GM19099 (cell line): ENCODE results near the gene TWSG1.

Experiments
- POLR2A ChIP-seq: IDR thresholded peaks from 3 replicates; pipeline ENCODE4 v1.6.1; 2011; ENCODE audit warnings: low read depth; ENCODE audit not compliant: insufficient read length; ENCODE audit errors: extremely low read depth

TWSG1 gene

DNA sequence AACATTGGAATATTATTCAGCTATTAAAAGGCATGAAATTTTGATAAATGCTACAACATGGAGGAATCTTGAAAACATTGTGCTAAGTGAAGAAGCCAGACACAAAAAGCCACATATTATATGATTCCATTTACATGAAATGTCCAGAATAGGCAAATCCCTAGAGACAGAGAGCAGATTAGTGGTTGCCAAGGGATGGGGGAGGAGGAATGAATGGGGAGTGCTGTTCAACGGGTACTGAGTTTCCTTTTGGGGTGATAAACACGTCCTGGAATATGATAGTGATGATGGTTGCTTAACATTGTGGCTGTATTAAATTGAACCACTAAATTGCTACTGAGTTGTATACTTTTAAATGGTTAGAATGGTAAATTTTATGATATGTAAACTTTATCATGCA lies 8.9 kb upstream of the TWSG1 start:
- no peak for TF ChIP-seq POLR2A

DNA sequence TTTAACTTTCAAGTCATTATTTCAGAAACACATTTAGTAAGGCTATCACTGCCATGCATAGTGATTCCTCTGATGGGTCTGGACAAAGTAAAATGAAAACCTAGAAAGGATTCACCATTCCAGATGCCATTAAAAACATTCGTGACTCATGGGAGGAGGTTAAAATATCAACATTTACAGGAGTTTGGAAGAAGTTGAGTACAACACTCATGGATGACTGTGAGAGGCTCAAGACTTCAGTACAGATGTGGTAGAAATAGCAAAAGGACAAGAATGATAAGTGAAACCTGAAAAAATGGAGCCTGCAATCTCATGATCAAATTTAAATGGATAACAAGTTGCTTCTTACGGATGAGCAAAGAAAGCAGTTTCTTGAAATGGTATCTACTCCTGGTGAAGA lies 5.8 kb upstream of the TWSG1 start:
- TF ChIP-seq POLR2A: no peak

DNA sequence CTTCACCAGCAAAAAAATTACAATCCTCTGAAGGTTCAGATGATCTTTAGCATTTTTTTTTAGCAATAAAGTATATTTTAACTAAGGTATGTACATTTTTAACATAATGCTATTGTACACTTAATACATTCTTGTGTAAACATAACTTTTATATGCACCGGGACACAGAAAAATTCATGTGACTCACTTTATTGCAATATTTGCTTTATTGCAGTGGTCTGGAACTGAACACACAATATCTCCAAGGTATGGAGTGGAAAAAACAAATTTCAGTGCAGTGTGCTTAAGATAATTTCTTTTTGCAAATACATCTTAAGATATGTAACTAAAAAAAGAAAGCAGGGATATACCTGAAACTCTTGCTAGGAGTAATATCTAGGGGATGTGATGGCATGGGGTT lies 5.1 kb upstream of the TWSG1 start:
- no peak for TF ChIP-seq POLR2A

DNA sequence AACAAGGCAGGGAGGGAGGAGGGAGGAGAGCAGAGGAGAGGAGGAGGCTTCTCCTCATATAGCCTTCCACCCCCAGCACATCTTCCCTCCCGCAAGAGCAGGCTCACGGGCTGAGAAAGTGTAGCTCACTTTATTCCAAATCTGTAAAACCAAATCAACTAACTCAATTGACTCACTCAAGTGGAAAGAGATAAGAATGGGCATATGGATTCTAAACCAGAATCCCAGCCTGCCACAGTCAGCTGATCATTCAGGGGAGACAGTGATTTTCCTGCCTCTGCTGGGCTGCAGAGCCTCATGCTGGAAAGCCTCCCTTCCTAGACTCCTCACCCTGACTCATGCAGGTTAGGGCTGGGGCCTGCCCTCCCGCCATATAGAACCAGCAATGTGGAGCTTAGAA lies 4.2 kb upstream of the TWSG1 start:
- no peak for TF ChIP-seq POLR2A

DNA sequence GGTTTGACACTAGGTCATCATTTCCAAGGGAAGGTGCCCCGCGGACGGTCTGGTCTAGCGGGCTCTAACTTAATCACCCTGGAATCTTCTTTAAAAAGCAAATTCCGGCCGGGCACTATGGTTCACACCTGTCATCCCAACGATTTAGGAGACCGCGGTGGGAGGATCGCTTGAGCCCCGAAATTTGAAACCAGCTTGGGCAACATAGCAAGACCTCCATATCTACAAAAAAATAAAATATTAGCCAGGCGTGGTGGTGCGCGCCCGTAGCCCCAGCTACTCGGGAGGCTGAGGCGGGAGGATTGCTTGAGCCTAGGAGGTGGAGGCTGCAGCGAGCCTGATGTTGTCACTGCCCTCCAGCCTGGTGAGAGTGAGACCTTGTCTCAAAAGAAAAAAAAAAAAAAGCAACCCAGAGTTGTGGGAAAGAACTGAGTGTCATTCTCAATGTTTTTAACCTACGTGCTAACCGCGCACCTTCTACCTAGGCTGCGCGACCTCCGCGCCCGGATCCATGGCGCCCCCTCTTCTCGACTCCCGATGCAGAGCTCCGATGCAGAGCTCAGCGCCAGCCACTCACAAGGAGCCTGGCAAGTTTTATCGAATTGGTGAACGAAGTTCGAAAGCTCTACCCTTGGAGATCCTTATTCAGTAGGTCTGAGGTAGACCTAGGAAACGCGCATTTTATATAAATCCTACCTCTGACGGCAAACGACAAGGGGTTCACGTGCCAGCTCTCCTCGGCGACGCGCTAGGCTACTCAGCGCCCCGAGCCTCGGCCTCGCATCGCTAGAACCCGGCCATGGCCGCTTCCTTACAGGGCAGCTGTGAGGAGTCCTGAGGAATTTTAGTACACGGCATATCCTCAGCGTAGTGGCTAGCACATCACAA lies 888 bp upstream of the TWSG1 start:
- TF ChIP-seq POLR2A: no peak

DNA sequence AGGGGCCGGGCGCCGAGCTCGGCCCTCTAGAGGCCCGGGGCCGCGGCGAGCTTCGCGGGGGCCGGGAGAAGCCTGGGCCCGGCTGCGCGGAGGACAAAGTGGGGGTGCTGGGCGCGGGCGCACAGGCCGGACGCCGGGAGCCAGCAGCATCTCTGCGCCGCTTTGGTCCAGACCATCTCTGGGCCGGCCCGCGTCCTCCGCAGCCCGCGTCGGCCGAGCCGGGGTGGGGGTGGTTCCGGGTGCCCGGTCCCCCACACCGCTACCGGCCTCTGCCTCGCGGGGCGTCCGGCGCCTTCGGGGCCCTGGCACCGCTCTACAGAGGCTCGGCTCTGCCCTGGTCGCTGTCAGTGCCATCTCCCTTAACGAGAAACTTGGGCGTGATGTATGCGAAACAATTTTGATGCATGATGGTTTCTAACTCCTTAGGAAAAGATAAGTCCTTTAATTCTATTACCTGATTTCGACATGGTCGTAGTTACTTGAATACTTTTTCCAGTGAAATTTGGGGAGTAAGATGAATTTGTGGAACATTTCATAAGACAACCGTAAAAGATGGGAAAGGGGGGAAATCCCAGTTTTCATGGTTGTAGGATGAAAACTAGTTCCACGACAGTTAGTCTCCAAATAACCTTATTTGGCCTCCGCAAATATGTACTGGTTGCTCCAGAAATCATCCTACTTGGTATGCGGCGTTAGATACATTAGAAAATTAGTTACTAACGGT lies 562 bp downstream of the TWSG1 start:
- no peak for TF ChIP-seq POLR2A

DNA sequence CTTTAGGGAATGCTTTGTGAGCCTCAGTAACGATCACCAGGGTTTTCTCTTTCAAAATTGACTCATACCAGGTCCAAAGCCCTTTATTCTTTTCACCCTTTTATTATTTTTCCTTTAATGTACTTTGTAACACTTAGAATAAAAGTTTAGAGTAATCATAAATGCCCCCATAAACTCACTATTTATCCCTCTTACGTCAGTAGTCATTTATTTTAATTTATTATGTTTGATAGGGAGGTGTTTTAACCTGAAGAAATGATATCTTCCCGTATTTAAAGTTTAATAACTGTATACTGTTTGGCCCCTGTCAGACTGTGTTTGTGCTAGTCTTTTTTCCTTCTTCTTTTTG lies 1.1 kb downstream of the TWSG1 start:
- TF ChIP-seq POLR2A: no peak

DNA sequence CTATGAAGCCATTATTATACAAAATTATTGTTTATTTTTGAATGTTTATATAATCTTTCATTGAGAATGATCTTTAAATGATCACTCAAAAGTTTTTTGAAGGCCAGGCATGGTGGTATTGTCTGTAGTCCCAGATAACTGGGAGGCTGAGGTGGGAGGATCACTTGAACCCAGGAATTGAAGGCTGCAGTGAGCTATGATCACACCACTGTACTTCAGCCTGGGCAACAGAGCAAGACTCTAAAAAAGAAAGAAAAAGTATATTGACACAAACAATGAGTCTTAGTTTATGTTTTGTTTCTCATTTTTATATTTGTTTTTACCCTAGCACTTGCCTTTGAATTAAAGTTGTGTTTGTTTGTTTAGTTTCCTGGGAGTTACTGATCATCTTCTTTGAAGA lies 2.3 kb downstream of the TWSG1 start:
- TF ChIP-seq POLR2A: no peak

DNA sequence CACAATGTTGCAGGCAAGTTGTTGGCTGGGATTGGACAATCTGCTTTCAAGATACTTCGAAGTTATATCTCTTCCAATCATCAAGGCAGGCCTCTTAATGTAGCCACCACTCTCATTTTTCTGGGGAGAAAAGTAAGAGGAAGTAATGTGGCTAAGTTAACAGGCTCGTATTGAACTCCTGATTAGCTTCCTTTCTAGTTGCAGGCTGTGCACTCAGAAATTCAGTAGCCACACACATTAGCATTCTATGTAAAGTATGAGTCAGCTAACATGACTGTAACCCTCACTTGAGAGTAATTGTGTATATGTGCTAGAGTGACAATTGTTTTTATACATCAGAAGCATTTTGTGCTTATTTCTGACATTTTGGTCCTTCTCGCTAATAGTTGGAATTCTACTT lies 3.3 kb downstream of the TWSG1 start:
- no peak for TF ChIP-seq POLR2A

DNA sequence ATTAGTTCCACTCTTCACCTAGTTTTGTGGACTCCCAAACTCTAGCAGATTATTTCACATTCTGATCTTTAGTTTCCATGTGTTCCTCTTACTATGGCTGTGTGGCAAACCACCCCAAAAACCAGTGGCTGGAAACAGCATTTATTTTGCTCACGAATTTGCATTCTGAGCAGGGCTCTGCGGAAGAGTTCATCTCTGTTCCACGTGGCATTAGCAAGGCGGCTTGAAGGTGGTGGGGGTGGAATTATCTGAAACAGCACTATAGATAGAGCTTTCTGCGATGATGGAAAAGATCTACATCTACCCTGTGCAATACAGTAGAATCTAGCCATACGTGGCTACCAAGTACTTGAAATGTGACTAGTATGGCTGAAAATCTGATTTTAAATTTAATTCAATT lies 5.9 kb downstream of the TWSG1 start:
- TF ChIP-seq POLR2A: no peak

DNA sequence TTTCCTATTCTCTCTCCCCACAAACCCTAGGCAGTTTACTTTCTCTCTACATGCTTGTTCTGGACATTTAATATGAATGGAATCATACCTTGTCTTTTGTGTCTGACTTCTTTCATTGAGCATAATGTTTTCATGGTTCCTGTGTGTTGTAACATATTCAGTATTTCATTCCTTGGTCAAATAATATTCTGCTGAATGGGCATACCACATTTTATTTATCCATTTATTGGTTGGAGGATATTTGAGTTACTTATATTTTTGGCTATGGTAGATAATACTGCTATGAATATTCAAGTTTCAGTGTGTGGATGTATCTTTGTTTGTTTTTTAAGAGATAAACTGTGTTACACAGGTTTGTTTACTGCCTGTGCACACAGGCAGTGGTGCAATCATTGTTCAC lies 9.0 kb downstream of the TWSG1 start:
- TF ChIP-seq POLR2A: no peak

DNA sequence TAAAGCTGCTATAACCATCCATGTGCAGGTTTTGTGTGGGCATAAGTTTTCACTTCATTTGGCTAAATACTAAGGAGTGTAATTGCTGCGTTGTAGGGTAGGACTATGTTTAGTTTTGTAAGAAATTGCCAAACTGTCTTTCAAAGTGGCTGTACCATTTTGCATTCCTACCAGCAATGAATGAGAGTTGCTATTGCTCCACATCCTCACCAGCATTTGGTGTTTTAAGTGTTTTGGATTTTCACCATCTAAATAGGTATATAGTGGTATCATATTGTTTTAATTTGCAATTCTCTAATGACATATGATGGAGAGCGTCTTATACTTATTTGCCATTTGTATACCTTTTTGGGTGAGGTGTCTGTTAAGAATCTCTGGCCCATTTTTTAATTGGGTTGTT lies 12.2 kb downstream of the TWSG1 start:
- TF ChIP-seq POLR2A: no peak

DNA sequence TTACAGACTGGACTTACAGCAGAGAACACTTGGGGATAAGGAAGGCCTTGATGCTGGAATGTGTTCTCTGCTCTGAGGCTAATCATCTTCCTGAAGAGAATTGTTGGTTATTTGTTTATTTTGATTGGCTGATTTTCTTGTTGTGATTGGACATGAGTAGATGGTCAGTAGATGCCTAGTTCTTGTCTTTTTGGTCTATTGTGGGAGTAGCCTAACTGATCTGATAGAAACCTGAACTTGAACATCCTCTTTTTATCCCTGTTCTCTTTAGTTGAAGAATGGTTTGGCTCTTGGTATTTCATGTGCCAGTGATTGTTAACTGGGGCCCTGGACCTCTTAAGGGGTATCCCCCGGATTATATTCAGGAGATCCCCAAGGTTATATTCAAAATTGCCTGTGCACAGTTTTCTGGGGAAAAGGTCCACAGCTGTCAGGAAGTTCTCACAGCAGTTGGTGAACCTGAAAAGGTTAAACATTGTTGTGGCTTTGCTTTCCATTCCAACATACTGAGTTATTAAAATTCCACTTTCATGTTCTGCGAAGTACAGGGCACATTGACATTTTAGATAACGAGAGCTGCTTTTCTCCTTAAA lies 13.6 kb downstream of the TWSG1 start:
- no peak for TF ChIP-seq POLR2A

DNA sequence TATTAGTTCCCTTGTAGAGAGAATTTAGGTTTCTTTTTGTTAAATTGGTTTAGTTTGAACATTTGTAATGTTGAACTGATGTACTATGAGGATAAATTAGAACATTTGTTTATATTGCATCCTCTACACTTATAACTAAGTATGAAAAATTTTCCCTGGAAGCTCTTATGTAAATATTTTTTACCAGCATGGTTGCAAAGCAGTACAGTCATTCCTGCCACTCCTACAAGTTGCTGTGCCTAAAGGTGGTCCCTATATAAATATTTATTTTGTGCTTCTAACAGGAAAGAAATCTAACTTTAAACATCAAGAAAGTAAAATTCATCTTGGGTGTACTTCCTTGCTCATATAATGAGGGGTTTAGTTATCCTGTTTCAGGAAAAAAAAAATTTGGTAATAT lies 14.2 kb downstream of the TWSG1 start:
- TF ChIP-seq POLR2A: no peak

DNA sequence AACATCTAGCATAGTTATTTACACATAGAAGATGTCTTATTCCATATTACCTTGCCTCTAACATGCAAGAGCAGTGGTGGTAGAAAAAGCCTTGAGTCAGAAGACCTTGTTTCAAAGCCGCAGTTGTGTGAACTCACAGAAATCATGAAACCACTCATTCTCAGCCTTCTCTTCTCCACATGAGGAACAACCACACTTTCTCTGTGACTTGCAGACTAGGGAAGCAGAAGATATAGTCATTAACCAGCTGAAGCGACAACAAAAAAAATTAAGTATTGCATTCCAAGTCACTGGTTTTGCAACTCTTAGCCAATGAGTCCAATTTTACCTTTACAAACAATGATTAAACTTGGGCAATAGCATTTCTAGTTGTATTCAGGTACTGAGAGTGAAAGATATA lies 19.0 kb downstream of the TWSG1 start:
- TF ChIP-seq POLR2A: no peak

DNA sequence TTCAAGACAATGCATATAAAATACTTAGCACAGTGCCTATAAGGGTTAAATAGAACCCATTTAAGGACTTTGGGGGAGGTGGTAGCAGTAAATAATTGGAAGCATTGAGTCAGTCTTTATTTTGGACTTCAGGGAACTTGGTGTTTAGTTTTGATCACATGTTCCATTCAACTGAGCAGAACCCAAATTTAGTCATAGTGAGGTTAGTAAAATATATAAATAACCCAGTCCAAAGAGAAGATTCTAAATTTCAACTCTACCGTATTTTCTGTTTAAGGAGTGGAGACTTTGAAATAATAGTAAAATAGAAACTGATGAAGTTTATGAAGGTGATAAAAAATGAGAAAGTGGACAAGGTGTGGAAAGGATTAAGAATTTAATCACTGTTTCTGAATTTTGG lies 19.7 kb downstream of the TWSG1 start:
- no peak for TF ChIP-seq POLR2A
